H9 (cell line): ENCODE data around the gene OSBPL2. TPM values are rescaled to one million over a fixed set of nuclear protein-coding genes. Genes with fewer than 3 reads are reported as not detected.
A peak's percentile ranks its signal among the peaks of the same experiment; 100 is the strongest.

Experiments used
- DNase-seq: peaks from one replicate; pipeline ENCODE4 v3.0.0-alpha.2; 2017
- H2AFZ ChIP-seq: one replicate; pipeline ENCODE4 v1.6.1; 2013; ENCODE audit warnings: mild to moderate bottlenecking, low read length, control low read depth, moderate library complexity
- H2AK5ac ChIP-seq: 2 replicates; pipeline ENCODE4 v1.6.1; 2013; ENCODE audit warnings: low read length, control low read depth, mixed read lengths; ENCODE audit not compliant: insufficient read length
- H2BK120ac ChIP-seq: one replicate; pipeline ENCODE4 v1.6.1; 2013; ENCODE audit warnings: low read depth, mild to moderate bottlenecking, low read length, control low read depth, inconsistent platforms; ENCODE audit not compliant: poor library complexity, severe bottlenecking
- H2BK12ac ChIP-seq: 2 replicates; pipeline ENCODE4 v1.6.1; 2013; ENCODE audit warnings: low read length, control low read depth, mixed read lengths, low read depth; ENCODE audit not compliant: insufficient read length
- H2BK15ac ChIP-seq: 2 replicates; pipeline ENCODE4 v1.6.1; 2013; ENCODE audit warnings: low read depth, low read length, control low read depth
- H2BK20ac ChIP-seq: one replicate; pipeline ENCODE4 v1.6.1; 2013; ENCODE audit warnings: low read depth, mild to moderate bottlenecking, low read length, control low read depth, inconsistent platforms; ENCODE audit not compliant: poor library complexity, severe bottlenecking
- H2BK5ac ChIP-seq: 2 replicates; pipeline ENCODE4 v1.6.1; 2013; ENCODE audit warnings: low read length, control low read depth, mixed read lengths; ENCODE audit not compliant: insufficient read length
- H3K14ac ChIP-seq: 2 replicates; pipeline ENCODE4 v1.6.1; 2013; ENCODE audit warnings: low read length, control low read depth; ENCODE audit not compliant: insufficient read depth
- H3K18ac ChIP-seq: 2 replicates; pipeline ENCODE4 v1.6.1; 2013; ENCODE audit warnings: low read depth, mild to moderate bottlenecking, mixed read lengths, low read length, control low read depth; ENCODE audit not compliant: insufficient read length
- H3K23ac ChIP-seq: 2 replicates; pipeline ENCODE4 v1.6.1; 2013; ENCODE audit warnings: low read length, control low read depth, mixed read lengths, low read depth; ENCODE audit not compliant: insufficient read length
- H3K23me2 ChIP-seq: 2 replicates; pipeline ENCODE4 v1.6.1; 2013; ENCODE audit warnings: low read depth, mild to moderate bottlenecking, mixed read lengths, low read length, control low read depth; ENCODE audit not compliant: insufficient read length, poor library complexity, severe bottlenecking
- H3K27ac ChIP-seq: 2 replicates; pipeline ENCODE4 v1.5.1; 2013; ENCODE audit warnings: low read length, control low read depth, mixed read lengths, low read depth; ENCODE audit not compliant: insufficient read length
- H3K27me3 ChIP-seq: 2 replicates; pipeline ENCODE4 v1.6.1; 2013; ENCODE audit warnings: low read length, control low read depth, inconsistent platforms; ENCODE audit not compliant: insufficient read depth
- H3K4ac ChIP-seq: 2 replicates; pipeline ENCODE4 v1.6.1; 2013; ENCODE audit warnings: low read depth, mild to moderate bottlenecking, control low read depth, inconsistent platforms, low read length, moderate library complexity
- H3K4me1 ChIP-seq: 2 replicates; pipeline ENCODE4 v1.6.1; 2013; ENCODE audit warnings: low read length, control low read depth, inconsistent platforms; ENCODE audit not compliant: insufficient read depth
- H3K4me2 ChIP-seq: 2 replicates; pipeline ENCODE4 v1.6.1; 2013; ENCODE audit warnings: low read length, control low read depth, mixed read lengths; ENCODE audit not compliant: insufficient read length, insufficient read depth
- H3K56ac ChIP-seq: 2 replicates; pipeline ENCODE4 v1.6.1; 2013; ENCODE audit warnings: low read depth, mild to moderate bottlenecking, mixed read lengths, low read length, control low read depth; ENCODE audit not compliant: insufficient read length
- H3K79me1 ChIP-seq: 2 replicates; pipeline ENCODE4 v1.6.1; 2013; ENCODE audit warnings: low read depth, mild to moderate bottlenecking, moderate library complexity, low read length, control low read depth, inconsistent platforms; ENCODE audit not compliant: insufficient read depth, poor library complexity, severe bottlenecking
- H3K79me2 ChIP-seq: 2 replicates; pipeline ENCODE4 v1.6.1; 2013; ENCODE audit warnings: low read length, control low read depth, inconsistent platforms; ENCODE audit not compliant: insufficient read depth
- H3K9ac ChIP-seq: 2 replicates; pipeline ENCODE4 v1.6.1; 2013; ENCODE audit warnings: low read length, control low read depth, mixed read lengths; ENCODE audit not compliant: insufficient read length; ENCODE audit errors: extremely low read depth
- H3K9me3 ChIP-seq: one replicate; pipeline ENCODE4 v1.6.1; 2013; ENCODE audit warnings: low read depth, low read length, inconsistent platforms; ENCODE audit not compliant: control insufficient read depth
- H3T11ph ChIP-seq: one replicate; pipeline ENCODE4 v1.6.1; 2013; ENCODE audit warnings: mild to moderate bottlenecking, low read length, control low read depth, inconsistent platforms
- H4K20me1 ChIP-seq: one replicate; pipeline ENCODE4 v1.6.1; 2013; ENCODE audit not compliant: control insufficient read depth, insufficient read length, insufficient read depth
- H4K5ac ChIP-seq: 2 replicates; pipeline ENCODE4 v1.6.1; 2013; ENCODE audit warnings: low read depth, mild to moderate bottlenecking, mixed read lengths, low read length, control low read depth; ENCODE audit not compliant: insufficient read length
- H4K8ac ChIP-seq: replicated peaks from 2 replicates; pipeline ENCODE4 v1.6.1; 2013; ENCODE audit warnings: low read length, control low read depth, mixed read lengths, low read depth; ENCODE audit not compliant: insufficient read length
- H4K91ac ChIP-seq: 2 replicates; pipeline ENCODE4 v1.6.1; 2013; ENCODE audit warnings: low read depth, mild to moderate bottlenecking, moderate library complexity, mixed read lengths, low read length, control low read depth; ENCODE audit not compliant: insufficient read length
- H3K27ac Mint-ChIP-seq, 3 experiments: 2 replicates in 2 of 3; 3 replicates in 1 of 3; pipeline ENCODE4 v1.8.0; 2020 to 2021; ENCODE audit warnings: mixed read lengths in 3 of 3, mild to moderate bottlenecking in 1 of 3, moderate library complexity in 1 of 3
- H3K27me3 Mint-ChIP-seq: 2 replicates; pipeline ENCODE4 v1.8.0; 2021; ENCODE audit warnings: low read depth, mild to moderate bottlenecking, moderate library complexity, mixed read lengths
- H3K36me3 Mint-ChIP-seq, 3 experiments: 2 replicates in 2 of 3; 3 replicates in 1 of 3; pipeline ENCODE4 v1.8.0; 2020 to 2021; ENCODE audit warnings: low read depth in 3 of 3, mixed read lengths in 3 of 3; ENCODE audit not compliant: insufficient read depth in 1 of 3
- H3K4me1 Mint-ChIP-seq, 2 experiments: 2 replicates each; pipeline ENCODE4 v1.8.0; 2020; ENCODE audit warnings: mixed read lengths in 2 of 2
- H3K4me3 Mint-ChIP-seq, 2 experiments: 2 replicates in 1 of 2; 3 replicates in 1 of 2; pipeline ENCODE4 v1.8.0; 2020 to 2021; ENCODE audit warnings: mild to moderate bottlenecking in 2 of 2, mixed read lengths in 2 of 2, moderate library complexity in 1 of 2
- H3K9me3 Mint-ChIP-seq, 2 experiments: 2 replicates in 1 of 2; 3 replicates in 1 of 2; pipeline ENCODE4 v1.8.0; 2020; ENCODE audit warnings: mild to moderate bottlenecking in 2 of 2, mixed read lengths in 2 of 2, moderate library complexity in 1 of 2
- CTCF ChIP-seq: fragments of 200-600 bp; sonication (generic); conservative IDR thresholded peaks from 3 replicates; pipeline ENCODE4 v1.8.0; 2021; ENCODE audit warnings: antibody characterized with exemption, mild to moderate bottlenecking
- WGBS: extraction: QIAGEN DNeasy Blood & Tissue Kit; methylation state at CpG from one replicate; pipeline ENCODE4 v1.1.7; 2013; ENCODE audit warnings: missing lambda C conversion rate, low lambda C conversion rate, mixed read lengths; ENCODE audit not compliant: insufficient read length; ENCODE audit errors: extremely low coverage; 5-methylcytosine and 5-hydroxymethylcytosine counted together
- total RNA-seq: library from RNA; stranded (reverse); gene quantifications from 2 replicates; pipeline ENCODE4 v1.2.1, GENCODE V29; 2021

The OSBPL2 gene
- total RNA-seq, 1 experiment from 2014 or later: 47.3 TPM

- H4K8ac ChIP-seq: no peak overlapping the region
- H4K5ac ChIP-seq: no peak overlapping the region
- no peak overlapping the region for H2BK5ac ChIP-seq
- H3K56ac ChIP-seq: no peak overlapping the region
- no peaks in the 10 kb centered on the region for H3K79me1 ChIP-seq
- no peaks in the 10 kb centered on the region for H3K23me2 ChIP-seq
- H2BK15ac ChIP-seq: no peak overlapping the region
- Mint-ChIP-seq H3K27ac (peak overlapping the region in 1 of 3 experiments; percentile 40; a peak in 1 of 7 replicates), H3K27me3 (no peaks in the 10 kb centered on the region), H3K4me3 (no peak overlapping the region), H3K36me3 (peaks cover 30 to 84% (median 65%) of the 10 kb centered on the region in 3 experiments), H3K9me3 (peaks cover 3 to 23% of the 10 kb centered on the region in 2 experiments; a peak in 4 of 5 replicates), H3K4me1 (peaks cover 0 to 2% of the 10 kb centered on the region in 2 experiments; a peak in 1 of 4 replicates)
- H3T11ph ChIP-seq: no peak overlapping the region
- no peak overlapping the region for H2BK12ac ChIP-seq
- H3K18ac ChIP-seq: no peak overlapping the region
- H3K9ac ChIP-seq: no peak overlapping the region
- H3K27ac ChIP-seq: no peak overlapping the region
- no peak overlapping the region for H2AFZ ChIP-seq
- no peaks in the 10 kb centered on the region for H3K4me1 ChIP-seq
- DNase-seq: no peak
- no peak overlapping the region for H2AK5ac ChIP-seq
- H3K9me3 ChIP-seq: no peaks in the 10 kb centered on the region
- H3K23ac ChIP-seq: no peak overlapping the region
- H4K20me1 ChIP-seq: no peaks in the 10 kb centered on the region
- no peak overlapping the region; the same call in 1 of the 2 replicates for H3K14ac ChIP-seq
- H3K4me2 ChIP-seq: no peak overlapping the region
- no CpG with 5 or more reads among the region's 36 CpGs for WGBS
- H3K79me2 ChIP-seq: no peaks in the 10 kb centered on the region
- no peak overlapping the region for H4K91ac ChIP-seq
- no peak for TF ChIP-seq CTCF
- H3K4ac ChIP-seq: no peak overlapping the region
- no peak overlapping the region for H2BK120ac ChIP-seq
- H3K27me3 ChIP-seq: no peaks in the 10 kb centered on the region
- no peak overlapping the region for H2BK20ac ChIP-seq
Measured at GRCh38 chr20:62318400-62319345, 80.4 kb downstream of the OSBPL2 start.
